ENCODE measurements around the gene MORC3. TPM values are rescaled to one million over a fixed set of nuclear protein-coding genes. Genes with fewer than 3 reads are reported as not detected.
"Not testable (repeated sequence)": the region's sequence is repeated elsewhere in the genome, so short reads cannot be mapped to it uniquely, and the experiment has no call there.

The MORC3 gene
- total RNA-seq, 1 donor from 2014 or later, result 68.7 TPM

- H3K9me3 Mint-ChIP-seq, result no peaks in the 10 kb centered on the region
- DNase-seq (ENCODE audit: low spot score), result no peak
- Histone ChIP-seq H3K4me3 (no peak overlapping the region), H3K4me1 (no peaks in the 10 kb centered on the region), H3K36me3 (peaks cover 30% of the 10 kb centered on the region), H3K79me2 (ENCODE audit: low read depth) (peaks cover 62% of the 10 kb centered on the region), H3K9ac (no peak overlapping the region), H4K20me1 (ENCODE audit: low read depth) (peaks cover 36% of the 10 kb centered on the region), H3F3A (ENCODE audit: low read depth) (no peaks in the 10 kb centered on the region), H3K9me3 (ENCODE audit: low read depth) (no peaks in the 10 kb centered on the region), H3K4me2 (no peak overlapping the region), H3K27me3 (no peaks in the 10 kb centered on the region), H2AFZ (replicated peaks) (no peak overlapping the region), H3K27ac (no peak overlapping the region)
- no peaks in the 10 kb centered on the region for H3K4me1 Mint-ChIP-seq
- H3K27me3 Mint-ChIP-seq (ENCODE audit: insufficient read depth, low read depth), result peaks cover 3% of the 10 kb centered on the region
- peaks cover 38% of the 10 kb centered on the region for H3K36me3 Mint-ChIP-seq
- H3K4me3 Mint-ChIP-seq, result no peak overlapping the region
- no peak overlapping the region for H3K27ac Mint-ChIP-seq
- TF ChIP-seq EZH2 (IDR thresholded peaks at IDR 0.05), result no peak
- no peak for TF ChIP-seq EZH2phosphoT487 (IDR thresholded peaks at IDR 0.05)
- TF ChIP-seq, protein P1, sequence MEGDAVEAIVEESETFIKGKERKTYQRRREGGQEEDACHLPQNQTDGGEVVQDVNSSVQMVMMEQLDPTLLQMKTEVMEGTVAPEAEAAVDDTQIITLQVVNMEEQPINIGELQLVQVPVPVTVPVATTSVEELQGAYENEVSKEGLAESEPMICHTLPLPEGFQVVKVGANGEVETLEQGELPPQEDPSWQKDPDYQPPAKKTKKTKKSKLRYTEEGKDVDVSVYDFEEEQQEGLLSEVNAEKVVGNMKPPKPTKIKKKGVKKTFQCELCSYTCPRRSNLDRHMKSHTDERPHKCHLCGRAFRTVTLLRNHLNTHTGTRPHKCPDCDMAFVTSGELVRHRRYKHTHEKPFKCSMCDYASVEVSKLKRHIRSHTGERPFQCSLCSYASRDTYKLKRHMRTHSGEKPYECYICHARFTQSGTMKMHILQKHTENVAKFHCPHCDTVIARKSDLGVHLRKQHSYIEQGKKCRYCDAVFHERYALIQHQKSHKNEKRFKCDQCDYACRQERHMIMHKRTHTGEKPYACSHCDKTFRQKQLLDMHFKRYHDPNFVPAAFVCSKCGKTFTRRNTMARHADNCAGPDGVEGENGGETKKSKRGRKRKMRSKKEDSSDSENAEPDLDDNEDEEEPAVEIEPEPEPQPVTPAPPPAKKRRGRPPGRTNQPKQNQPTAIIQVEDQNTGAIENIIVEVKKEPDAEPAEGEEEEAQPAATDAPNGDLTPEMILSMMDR (IDR thresholded peaks at IDR 0.05), result no peak
Measured at GRCh38 chr21:36337099-36337509, 17.1 kb downstream of the MORC3 start.

DNA sequence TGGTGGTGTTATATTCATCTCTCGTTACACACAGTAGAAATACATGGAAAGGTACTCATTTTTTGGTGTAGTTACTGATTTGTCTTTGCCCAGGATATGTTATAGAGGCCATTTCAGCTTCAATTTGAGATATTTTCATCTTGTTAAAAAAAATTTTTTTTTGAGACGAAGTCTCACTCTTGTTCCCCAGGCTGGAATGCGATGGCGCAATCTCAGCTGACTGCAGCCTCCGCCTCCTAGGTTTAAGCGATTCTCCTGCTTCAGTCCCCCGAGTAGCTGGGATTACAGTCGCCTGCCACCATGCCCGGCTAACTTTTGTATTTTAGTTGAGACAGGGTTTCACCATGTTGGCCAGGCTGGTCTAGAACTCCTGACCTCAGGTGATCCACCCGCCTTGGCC lies 19.0 kb downstream of the MORC3 start:
- Mint-ChIP-seq H3K27ac (no peak overlapping the region), H3K4me3 (no peak overlapping the region), H3K36me3 (peaks cover 28% of the 10 kb centered on the region)

DNA sequence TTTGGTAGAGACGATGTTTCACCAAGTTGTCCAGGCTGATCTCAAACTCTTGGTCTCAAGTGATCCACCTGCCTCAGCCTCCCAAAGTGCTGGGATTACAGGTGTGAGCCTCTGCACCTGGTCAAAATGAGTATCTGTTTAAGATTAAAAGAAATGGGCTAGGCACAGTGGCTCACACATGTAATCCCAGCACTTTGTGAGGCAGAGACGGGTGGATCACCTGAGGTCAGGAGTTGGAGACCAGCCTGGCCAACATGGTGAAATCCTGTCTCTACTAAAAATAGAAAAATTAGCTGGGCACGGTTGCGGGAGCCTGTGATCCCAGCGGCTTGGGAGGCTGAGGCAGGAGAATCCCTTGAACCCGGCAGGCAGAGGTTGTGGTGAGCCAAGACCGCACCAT lies 22.6 kb downstream of the MORC3 start:
- H2AFZ ChIP-seq (replicated peaks); H3F3A ChIP-seq (ENCODE audit: low read depth); H3K4me2 ChIP-seq; H3K4me1 Mint-ChIP-seq; H3K27me3 ChIP-seq; H3K9me3 Mint-ChIP-seq; H3K4me3 ChIP-seq; H3K9me3 ChIP-seq (ENCODE audit: low read depth); H3K27ac Mint-ChIP-seq; H4K20me1 ChIP-seq (ENCODE audit: low read depth); DNase-seq (ENCODE audit: low spot score); H3K27ac ChIP-seq; H3K27me3 Mint-ChIP-seq (ENCODE audit: insufficient read depth, low read depth); H3K4me1 ChIP-seq; H3K9ac ChIP-seq; H3K4me3 Mint-ChIP-seq: not testable (repeated sequence)
- peaks cover 31% of the 10 kb centered on the region for H3K36me3 ChIP-seq
- H3K79me2 ChIP-seq (ENCODE audit: low read depth), result peaks cover 10% of the 10 kb centered on the region
- peaks cover 34% of the 10 kb centered on the region for H3K36me3 Mint-ChIP-seq

More for the DNA sequence above, 19.0 kb downstream of the MORC3 start:
- Mint-ChIP-seq H3K4me1 (no peaks in the 10 kb centered on the region), H3K9me3 (no peaks in the 10 kb centered on the region), H3K27me3 (ENCODE audit: insufficient read depth, low read depth) (peaks cover 3% of the 10 kb centered on the region)
- H3K27me3 ChIP-seq, result no peaks in the 10 kb centered on the region
- H3K4me1 ChIP-seq, result no peaks in the 10 kb centered on the region
- H2AFZ ChIP-seq (replicated peaks), result no peak overlapping the region
- no peaks in the 10 kb centered on the region for H3F3A ChIP-seq (ENCODE audit: low read depth)
- no peak overlapping the region for H3K4me2 ChIP-seq
- H3K9ac ChIP-seq, result no peak overlapping the region
- H4K20me1 ChIP-seq (ENCODE audit: low read depth), result peaks cover 18% of the 10 kb centered on the region
- no peak overlapping the region for H3K27ac ChIP-seq
- H3K79me2 ChIP-seq (ENCODE audit: low read depth), result peaks cover 43% of the 10 kb centered on the region
- no peak for DNase-seq (ENCODE audit: low spot score)
- H3K9me3 ChIP-seq (ENCODE audit: low read depth), result no peaks in the 10 kb centered on the region
- TF ChIP-seq, protein P1 (IDR thresholded peaks at IDR 0.05), result no peak
- TF ChIP-seq EZH2phosphoT487 (IDR thresholded peaks at IDR 0.05), result no peak
- TF ChIP-seq EZH2 (IDR thresholded peaks at IDR 0.05), result no peak
- peaks cover 31% of the 10 kb centered on the region for H3K36me3 ChIP-seq
- H3K4me3 ChIP-seq, result no peak overlapping the region

GRCh38 chr21:36344931-36345330 lies 24.9 kb downstream of the MORC3 start:
- Mint-ChIP-seq H3K27me3 (ENCODE audit: insufficient read depth, low read depth) (no peaks in the 10 kb centered on the region), H3K36me3 (peaks cover 35% of the 10 kb centered on the region), H3K27ac (no peak overlapping the region), H3K9me3 (no peaks in the 10 kb centered on the region), H3K4me3 (no peak overlapping the region), H3K4me1 (no peaks in the 10 kb centered on the region)
- Histone ChIP-seq H3K9me3 (ENCODE audit: low read depth) (no peaks in the 10 kb centered on the region), H3K79me2 (ENCODE audit: low read depth) (no peaks in the 10 kb centered on the region), H3K27ac (no peak overlapping the region), H3K4me2 (no peak overlapping the region), H3K9ac (no peak overlapping the region), H3K4me1 (no peaks in the 10 kb centered on the region), H3K36me3 (peaks cover 32% of the 10 kb centered on the region), H3F3A (ENCODE audit: low read depth) (peaks cover 3% of the 10 kb centered on the region), H2AFZ (replicated peaks) (no peak overlapping the region), H3K4me3 (no peak overlapping the region), H4K20me1 (ENCODE audit: low read depth) (peaks cover 6% of the 10 kb centered on the region), H3K27me3 (no peaks in the 10 kb centered on the region)
- no peak for DNase-seq (ENCODE audit: low spot score)
- no peak for TF ChIP-seq EZH2phosphoT487 (IDR thresholded peaks at IDR 0.05)

Data from neural progenitor cell (in vitro differentiated cells).